ENCODE results near the gene MAN2B1.
"Not testable (repeated sequence)": the region's sequence is repeated elsewhere in the genome, so short reads cannot be mapped to it uniquely, and the experiment has no call there.

The MAN2B1 gene

DNA sequence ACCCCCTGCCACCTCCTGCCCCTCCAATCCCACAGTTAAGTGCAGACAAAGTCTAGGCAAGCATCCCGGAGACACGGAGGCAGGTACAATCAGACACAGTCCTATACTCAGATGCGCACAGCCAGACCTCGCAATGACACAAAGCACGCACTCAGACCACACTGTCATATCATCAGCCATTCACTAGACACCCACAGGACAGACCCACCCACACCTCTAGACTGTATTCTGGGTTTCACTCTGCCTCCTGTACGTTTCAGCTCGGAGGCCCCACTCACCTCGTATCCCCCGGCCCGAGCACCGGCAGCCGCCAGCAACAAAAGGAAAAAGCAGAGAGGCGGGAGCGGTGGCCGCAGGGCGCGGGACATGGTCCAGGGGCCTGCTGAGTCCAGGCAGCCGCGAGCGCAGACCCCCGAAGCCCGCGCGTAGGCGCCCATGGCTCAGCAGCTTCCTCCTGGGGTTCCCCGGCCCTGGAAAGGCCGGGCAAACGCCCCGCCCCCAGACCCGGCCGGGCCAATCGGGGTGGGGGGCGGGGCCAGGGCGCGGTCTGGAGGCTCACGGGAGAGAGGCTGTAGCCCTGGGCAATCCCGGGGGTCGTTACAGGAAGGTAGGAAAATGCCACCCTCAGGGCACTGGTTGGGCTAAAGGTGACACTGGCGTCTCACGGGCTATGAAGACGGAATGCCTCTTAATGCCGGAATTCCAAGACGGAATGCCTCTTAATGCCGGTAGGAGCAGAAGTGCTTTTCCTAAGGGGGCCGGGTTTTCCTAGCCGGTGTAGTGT, at the start of gene MAN2B1, which contains the start of gene WDR83:
Gene MAN2B1, minus strand, starts transcription at position 478 of the 784 bp plus-strand sequence. Its CDS starts 41 bp downstream, at position 437.
Gene WDR83, plus strand, starts transcription at position 543 of the 784 bp plus-strand sequence. CDS start 2,984 bp downstream, outside the sequence.
- DNase-seq (ENCODE audit: insufficient read length, low spot score): peak; percentile 93
- peak; percentile 28 for FAIRE-seq

- DNase-seq (ENCODE audit: insufficient read length, low spot score): no peak
- no peak for FAIRE-seq
Measured at GRCh38 chr19:12715929-12716328, 49.4 kb upstream of the MAN2B1 start.

DNA sequence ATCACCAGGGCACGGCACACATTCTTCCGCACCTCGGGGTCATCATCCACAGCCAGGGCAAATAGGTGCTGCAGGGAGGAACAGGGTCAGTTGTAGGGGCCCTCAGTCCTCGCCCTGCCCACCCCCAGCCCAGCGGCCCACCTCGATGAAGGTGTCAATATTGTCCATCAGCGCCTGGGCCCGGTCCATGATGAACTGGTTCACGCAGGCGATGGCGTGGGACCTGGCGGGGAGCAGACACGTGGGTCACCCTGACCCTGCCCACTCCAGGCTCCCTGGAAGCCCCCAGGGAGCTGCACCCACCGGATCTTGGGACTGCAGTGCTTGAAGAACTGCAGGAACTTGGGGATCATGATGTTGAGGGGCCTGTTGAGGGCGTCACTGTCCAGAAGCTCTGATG, 48.6 kb upstream of the MAN2B1 start:
- no peak for FAIRE-seq
- no peak for DNase-seq (ENCODE audit: insufficient read length, low spot score)

DNA sequence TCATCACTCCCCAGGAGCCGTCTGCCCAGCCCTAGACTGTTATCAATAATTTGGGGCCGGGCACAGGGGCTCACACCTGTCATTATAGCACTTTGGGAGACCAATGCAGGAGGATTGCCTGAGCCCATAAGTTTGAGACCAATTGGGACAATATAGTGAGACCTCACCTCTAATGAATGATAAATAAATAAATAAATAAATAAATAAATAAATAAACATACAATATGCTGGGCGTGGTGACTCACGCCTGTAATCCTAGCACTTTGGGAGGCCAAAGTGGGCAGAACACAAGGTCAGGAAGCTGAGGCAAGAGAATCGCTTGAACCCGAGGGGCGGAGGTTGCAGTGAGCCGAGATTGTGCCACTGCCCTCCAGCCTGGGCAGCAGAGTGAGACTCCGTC, 46.8 kb upstream of the MAN2B1 start:
- not testable (repeated sequence) for FAIRE-seq; DNase-seq (ENCODE audit: insufficient read length, low spot score)

DNA sequence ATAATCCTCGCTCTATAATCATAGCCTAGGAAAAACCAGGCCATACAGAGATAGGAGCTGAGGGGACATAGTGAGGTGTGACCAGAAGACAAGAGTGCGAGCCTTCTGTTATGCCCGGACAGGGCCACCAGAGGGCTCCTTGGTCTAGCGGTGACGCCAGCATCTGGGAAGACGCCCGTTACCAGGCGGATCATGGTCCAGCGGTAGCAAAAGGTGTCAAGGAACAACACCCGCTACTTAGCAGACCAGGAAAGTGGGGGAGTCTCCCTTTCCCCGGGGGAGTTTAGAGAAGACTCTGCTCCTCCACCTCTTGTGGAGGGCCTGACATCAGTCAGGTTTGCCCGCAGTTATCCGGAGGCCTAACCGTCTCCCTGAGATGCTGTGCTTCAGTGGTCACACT, 45.5 kb upstream of the MAN2B1 start:
- FAIRE-seq; DNase-seq (ENCODE audit: insufficient read length, low spot score): not testable (repeated sequence)

DNA sequence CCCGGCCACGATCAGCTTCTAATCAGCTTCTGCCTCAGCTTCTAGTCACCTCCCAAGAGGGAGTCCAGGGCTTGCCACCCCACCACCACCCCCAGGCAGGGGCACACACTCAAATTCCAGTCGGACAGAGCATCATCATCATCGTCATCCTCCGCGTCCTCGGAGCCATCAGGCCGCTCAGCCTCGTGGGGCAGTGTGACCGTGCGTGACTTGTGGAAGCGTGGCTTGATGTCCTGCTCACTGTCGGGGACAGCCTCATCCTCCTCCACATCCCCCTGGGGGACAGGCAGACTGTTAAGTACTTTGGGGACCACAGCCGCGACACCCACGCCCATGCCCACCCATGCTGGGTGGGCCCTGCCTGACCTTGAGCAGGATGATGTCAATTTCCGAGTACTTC, 44.6 kb upstream of the MAN2B1 start:
- FAIRE-seq: peak; percentile 65

GRCh38 chr19:12708641-12709040, 42.1 kb upstream of the MAN2B1 start:
- DNase-seq (ENCODE audit: insufficient read length, low spot score) (no peak), FAIRE-seq (no peak)

More for the DNA sequence above, 44.6 kb upstream of the MAN2B1 start:
- no peak for DNase-seq (ENCODE audit: insufficient read length, low spot score)

DNA sequence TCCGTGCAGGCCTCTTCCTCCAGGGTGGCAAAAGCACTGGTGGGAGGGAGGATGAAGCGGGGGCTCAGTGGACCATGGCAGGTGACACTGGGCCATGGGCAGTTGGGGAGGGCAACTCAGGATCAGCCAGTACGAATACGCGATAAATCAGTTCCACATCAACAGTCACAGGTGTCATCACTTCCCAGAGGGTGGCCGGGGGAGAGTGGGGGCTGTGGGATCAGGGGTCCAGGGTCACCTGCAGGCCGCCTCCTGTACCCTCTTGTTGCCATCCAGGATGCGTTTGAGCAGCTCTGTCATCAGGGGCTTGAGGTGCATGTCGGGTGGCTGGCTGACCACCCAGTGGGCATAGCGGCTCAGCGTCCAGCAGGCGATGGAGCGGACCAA, 39.8 kb upstream of the MAN2B1 start:
- DNase-seq (ENCODE audit: insufficient read length, low spot score) (no peak), FAIRE-seq (no peak)

DNA sequence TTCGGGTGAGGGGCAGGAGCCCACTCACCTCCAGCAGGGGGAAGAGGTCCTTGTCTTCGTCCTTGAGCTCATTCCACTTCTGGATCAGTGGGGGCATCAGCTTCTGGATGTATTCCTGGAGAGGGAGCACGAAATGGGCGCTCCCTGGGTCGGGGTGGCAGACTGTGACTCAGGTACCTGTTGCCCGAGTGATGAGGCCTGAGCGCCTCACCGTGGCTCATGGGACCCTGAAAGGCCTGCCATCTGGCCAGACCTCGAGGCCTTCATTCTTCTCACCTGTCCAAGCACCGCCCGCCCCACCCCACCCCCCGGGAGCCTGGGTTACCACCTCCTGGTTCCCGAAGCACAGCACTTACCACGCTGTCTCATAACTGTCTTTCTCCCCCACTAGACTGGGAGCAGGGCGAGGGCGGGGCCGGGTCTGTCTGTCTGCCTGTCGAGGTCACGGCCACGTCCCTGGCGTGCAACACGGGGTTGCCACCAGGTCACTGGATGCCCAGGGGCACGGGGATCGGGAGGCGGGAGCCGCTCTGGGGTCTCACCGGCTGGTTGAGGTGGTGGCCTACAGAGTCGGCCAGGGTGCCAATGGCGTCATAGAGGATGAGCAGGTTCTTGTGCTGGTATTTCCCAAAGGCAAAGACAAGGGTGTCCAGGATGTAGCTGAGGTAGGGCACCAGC, 39.3 kb upstream of the MAN2B1 start:
- no peak for DNase-seq (ENCODE audit: insufficient read length, low spot score)
- no peak for FAIRE-seq

- DNase-seq (ENCODE audit: insufficient read length, low spot score) (no peak), FAIRE-seq (no peak)
Measured at GRCh38 chr19:12705169-12705568, 38.6 kb upstream of the MAN2B1 start.

- no peak for FAIRE-seq
- peak; percentile 50 for DNase-seq (ENCODE audit: insufficient read length, low spot score)
Measured at GRCh38 chr19:12703046-12703445, 36.5 kb upstream of the MAN2B1 start.

- FAIRE-seq (no peak), DNase-seq (ENCODE audit: insufficient read length, low spot score) (no peak)
Measured at GRCh38 chr19:12701596-12702282, 35.2 kb upstream of the MAN2B1 start.

- FAIRE-seq (no peak), DNase-seq (ENCODE audit: insufficient read length, low spot score) (no peak)
Measured at GRCh38 chr19:12698138-12698537, 31.6 kb upstream of the MAN2B1 start.

DNA sequence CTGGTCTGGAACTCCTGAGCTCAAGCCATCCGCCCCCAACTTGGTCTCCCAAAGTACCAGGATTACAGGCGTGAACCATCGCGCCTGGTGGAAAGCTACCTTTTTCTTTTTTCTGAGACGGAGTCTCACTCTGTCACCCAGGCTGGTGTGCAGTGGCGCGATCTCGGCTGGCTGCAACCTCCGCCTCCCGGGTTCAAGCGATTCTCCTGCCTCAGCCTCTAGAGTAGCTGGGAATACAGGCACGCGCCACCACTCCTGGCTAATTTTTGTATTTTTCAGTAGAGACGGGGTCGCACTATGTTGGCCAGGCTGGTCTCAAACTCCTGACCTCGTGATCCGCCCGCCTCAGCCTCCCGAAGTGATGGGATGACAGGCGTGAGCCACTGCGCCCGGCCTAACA, 30.9 kb upstream of the MAN2B1 start:
- DNase-seq (ENCODE audit: insufficient read length, low spot score); FAIRE-seq: not testable (repeated sequence)

DNA sequence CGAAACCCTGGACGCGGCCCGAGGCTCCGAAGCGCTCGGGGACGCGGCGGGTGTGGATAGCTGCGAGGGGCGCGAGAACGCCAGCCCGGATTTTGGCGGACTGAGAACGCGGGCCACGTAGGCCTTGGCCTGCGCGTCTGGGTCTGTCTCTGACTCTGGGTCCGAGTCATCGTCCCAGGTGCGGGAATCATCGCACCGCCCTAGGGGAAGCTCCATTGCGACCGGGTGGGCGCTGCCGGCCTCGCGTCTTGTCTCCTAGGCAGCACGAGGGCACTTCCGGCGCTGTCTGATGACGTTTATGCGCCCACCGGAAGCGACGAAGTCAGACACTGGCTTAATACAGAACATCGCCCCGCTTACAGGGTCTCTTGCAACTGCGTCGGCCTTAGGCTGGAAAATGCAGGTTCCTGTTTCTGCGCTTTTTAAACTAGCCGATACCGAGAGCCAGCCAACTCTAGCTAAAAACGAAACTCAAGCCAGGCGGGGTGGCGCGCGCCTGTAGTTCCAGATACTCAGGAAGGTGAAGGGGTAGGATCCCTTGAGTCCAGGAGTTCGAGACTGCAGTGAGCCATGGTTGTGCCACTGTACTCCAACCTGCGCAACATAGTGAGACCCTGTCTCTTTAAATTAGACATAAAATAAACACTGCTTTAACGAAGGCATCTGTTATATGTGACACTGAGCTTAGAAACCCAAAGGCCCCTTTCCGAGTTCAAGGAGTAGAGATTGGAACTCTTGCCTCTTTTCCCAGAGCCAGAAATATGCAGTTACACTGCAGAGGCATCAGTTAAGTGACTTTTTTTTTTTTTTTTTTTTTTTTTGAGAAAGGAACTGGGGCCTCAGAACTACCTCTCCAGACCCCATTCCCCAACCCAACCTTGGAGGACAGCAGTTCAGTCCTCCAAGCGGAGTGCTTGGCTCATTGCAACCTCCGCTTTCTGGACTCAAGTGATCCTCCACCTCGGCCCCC, 30.1 kb upstream of the MAN2B1 start, which contains the start of gene FBXW9:
Gene FBXW9, minus strand, starts transcription at position 266 of the 970 bp plus-strand sequence. Its CDS starts 50 bp downstream, at position 216.
- DNase-seq (ENCODE audit: insufficient read length, low spot score): peak; percentile 99
- FAIRE-seq: peak; percentile 79

DNA sequence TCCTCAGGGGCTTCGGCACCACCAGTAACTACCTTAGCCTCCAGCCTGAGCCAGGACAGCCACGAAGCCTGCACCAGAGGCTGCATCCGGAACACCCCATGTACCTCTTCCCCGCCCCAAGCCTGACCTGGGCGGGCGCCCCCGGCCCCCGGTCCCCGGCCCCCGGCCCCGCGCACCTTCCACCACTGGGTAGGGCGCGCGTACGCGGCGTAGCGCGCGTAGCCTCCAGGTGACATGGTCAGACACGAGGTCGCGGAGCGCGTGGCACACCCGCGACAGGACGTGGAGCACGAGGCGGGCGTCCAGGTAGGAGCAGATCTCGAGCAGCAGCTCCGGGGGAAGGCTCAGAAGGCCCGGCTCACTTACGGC, 29.4 kb upstream of the MAN2B1 start:
- DNase-seq (ENCODE audit: insufficient read length, low spot score) (no peak), FAIRE-seq (no peak)

- DNase-seq (ENCODE audit: insufficient read length, low spot score) (no peak), FAIRE-seq (no peak)
Measured at GRCh38 chr19:12695514-12695913, 29.0 kb upstream of the MAN2B1 start.

DNA sequence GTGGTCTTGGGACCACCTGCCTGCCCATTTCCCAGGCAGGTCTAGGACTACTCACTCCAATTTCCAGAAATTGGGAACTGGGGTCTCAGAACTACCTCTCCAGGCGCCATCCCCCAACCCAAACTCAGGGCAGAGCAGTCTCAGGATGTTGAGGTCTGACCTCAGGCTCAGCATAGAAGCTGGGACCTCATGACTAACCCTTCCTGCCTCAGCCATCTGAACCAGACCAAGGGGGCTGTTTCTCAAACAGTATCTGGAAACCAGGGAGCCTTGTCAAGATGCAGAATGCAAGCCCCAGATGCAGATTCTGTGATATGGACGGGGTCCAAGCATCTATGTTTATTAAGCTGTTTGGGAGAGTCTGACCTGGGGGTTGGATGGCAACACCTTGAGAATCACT, 28.6 kb upstream of the MAN2B1 start:
- DNase-seq (ENCODE audit: insufficient read length, low spot score) (no peak), FAIRE-seq (no peak)

DNA sequence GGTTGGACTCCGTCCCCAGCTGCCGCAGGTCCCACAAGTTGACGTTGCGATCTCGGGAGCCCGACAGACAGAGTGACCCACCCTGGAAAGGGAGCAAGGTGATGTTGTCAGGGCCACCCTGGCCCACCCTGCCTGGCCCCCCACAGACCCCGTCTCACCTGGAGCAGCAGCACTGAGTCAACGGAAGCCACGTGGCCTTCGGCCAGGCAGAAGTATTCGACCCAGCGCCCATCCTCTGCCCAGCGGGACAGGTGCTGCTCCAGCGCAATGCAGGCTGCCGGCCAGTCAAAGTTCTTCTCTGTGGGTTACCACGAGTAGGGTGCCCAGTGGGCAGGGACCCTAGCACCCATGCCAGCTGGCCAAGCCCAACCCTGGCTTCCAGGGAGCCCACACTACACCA, 28.1 kb upstream of the MAN2B1 start:
- FAIRE-seq: no peak
- no peak for DNase-seq (ENCODE audit: insufficient read length, low spot score)

GRCh38 chr19:12692960-12693359, 26.4 kb upstream of the MAN2B1 start:
- no peak for DNase-seq (ENCODE audit: insufficient read length, low spot score)
- FAIRE-seq: no peak
